ENCODE data around the gene NPHP1. TPM values are rescaled to one million over a fixed set of nuclear protein-coding genes. Genes with fewer than 3 reads are reported as not detected.

Gene NPHP1
- total and polyA plus RNA-seq, 2 donors from 2014 or later: 11.8 to 18.3 TPM

DNA sequence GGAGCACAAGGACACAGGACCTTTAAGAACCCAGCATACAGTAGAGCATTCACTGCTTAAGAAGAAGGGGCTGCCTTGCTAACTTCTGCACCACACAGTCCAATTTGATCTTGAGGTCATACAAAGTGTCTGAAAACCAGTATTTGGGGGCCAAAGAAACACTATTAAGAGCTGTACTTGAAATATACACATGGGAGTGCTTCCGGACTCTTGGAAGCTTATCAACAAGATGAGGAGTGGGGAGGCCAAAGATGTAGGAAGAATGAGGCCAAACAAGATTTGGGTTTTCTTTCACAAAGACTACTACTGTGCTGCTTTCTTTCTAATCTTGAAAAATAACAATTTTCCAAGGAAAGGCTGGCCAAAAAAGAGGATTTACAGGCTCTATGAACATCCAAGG lies 64.4 kb downstream of the NPHP1 start:
- peaks cover 0 to 6% (median 3%) of the 10 kb centered on the region in 3 donors for H3K36me3 ChIP-seq (ENCODE audit: control insufficient read depth in 2 of 3, insufficient read depth in 3 of 3, low read length in 3 of 3)
- TF ChIP-seq CTCF (IDR thresholded peaks at IDR 0.05; ENCODE audit: borderline replicate concordance, extremely low read depth, insufficient read depth): no peak
- H3K4me3 ChIP-seq (ENCODE audit: low read length in 3 of 3): no peak overlapping the region
- no peaks in the 10 kb centered on the region for H3K9me3 ChIP-seq (ENCODE audit: control insufficient read depth in 2 of 3, insufficient read depth in 1 of 3, low read length in 3 of 3)
- H3K27me3 ChIP-seq (ENCODE audit: control insufficient read depth, insufficient read depth, low read length): no peaks in the 10 kb centered on the region
- H3K9ac ChIP-seq (ENCODE audit: low read length in 3 of 3): no peak overlapping the region
- FAIRE-seq: no peak
- H3K4me1 ChIP-seq (ENCODE audit: control insufficient read depth in 2 of 3, insufficient read depth in 2 of 3, low read depth in 1 of 3, low read length in 3 of 3): no peaks in the 10 kb centered on the region
- intact Hi-C loops (cut with DNase I): no loop called here
- no peak overlapping the region for H3K27ac ChIP-seq (ENCODE audit: low read depth in 2 of 2, low read length in 2 of 2)
- DNase-seq: no peak

DNA sequence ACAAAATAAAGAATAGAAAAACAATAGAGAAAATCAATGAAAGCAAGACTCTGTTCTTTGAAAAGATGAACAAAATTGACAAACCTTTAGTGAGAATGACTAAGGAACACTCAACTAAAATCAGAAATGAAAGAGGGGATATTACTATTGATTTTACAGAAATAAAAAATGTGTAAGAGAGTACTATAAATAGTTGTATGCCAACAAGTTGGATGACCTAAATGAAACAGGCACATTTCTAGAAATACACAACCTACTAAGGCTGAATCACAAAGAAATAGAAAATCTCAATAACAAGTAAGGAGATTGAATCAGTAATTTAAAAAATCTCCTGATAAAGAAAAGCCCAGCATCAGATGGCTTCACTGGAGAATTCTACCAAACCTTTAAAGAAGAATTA lies 70.8 kb downstream of the NPHP1 start:
- TF ChIP-seq CTCF (IDR thresholded peaks at IDR 0.05; ENCODE audit: borderline replicate concordance, extremely low read depth, insufficient read depth): no peak
- Histone ChIP-seq H3K9ac (ENCODE audit: low read length in 3 of 3) (no peak overlapping the region), H3K9me3 (ENCODE audit: control insufficient read depth in 2 of 3, insufficient read depth in 1 of 3, low read length in 3 of 3) (no peaks in the 10 kb centered on the region), H3K4me1 (ENCODE audit: control insufficient read depth in 2 of 3, insufficient read depth in 2 of 3, low read depth in 1 of 3, low read length in 3 of 3) (no peaks in the 10 kb centered on the region), H3K27ac (ENCODE audit: low read depth in 2 of 2, low read length in 2 of 2) (no peak overlapping the region), H3K4me3 (ENCODE audit: low read length in 3 of 3) (no peak overlapping the region), H3K36me3 (ENCODE audit: control insufficient read depth in 2 of 3, insufficient read depth in 3 of 3, low read length in 3 of 3) (no peaks in the 10 kb centered on the region), H3K27me3 (ENCODE audit: control insufficient read depth, insufficient read depth, low read length) (no peaks in the 10 kb centered on the region)
- intact Hi-C loops (cut with DNase I): no loop called here
- DNase-seq (no peak), FAIRE-seq (no peak)

GRCh38 chr2:110131166-110131565 lies 73.6 kb downstream of the NPHP1 start:
- no peak overlapping the region for H3K9ac ChIP-seq (ENCODE audit: low read length in 3 of 3)
- peaks cover 0 to 5% (median 0%) of the 10 kb centered on the region in 3 donors for H3K36me3 ChIP-seq (ENCODE audit: control insufficient read depth in 2 of 3, insufficient read depth in 3 of 3, low read length in 3 of 3)
- no peak for TF ChIP-seq CTCF (IDR thresholded peaks at IDR 0.05; ENCODE audit: borderline replicate concordance, extremely low read depth, insufficient read depth)
- H3K4me3 ChIP-seq (ENCODE audit: low read length in 3 of 3): no peak overlapping the region
- DNase-seq: no peak
- intact Hi-C loops (cut with DNase I): no loop called here
- no peaks in the 10 kb centered on the region for H3K27me3 ChIP-seq (ENCODE audit: control insufficient read depth, insufficient read depth, low read length)
- H3K27ac ChIP-seq (ENCODE audit: low read depth in 2 of 2, low read length in 2 of 2): no peak overlapping the region
- H3K9me3 ChIP-seq (ENCODE audit: control insufficient read depth in 2 of 3, insufficient read depth in 1 of 3, low read length in 3 of 3): no peaks in the 10 kb centered on the region
- H3K4me1 ChIP-seq (ENCODE audit: control insufficient read depth in 2 of 3, insufficient read depth in 2 of 3, low read depth in 1 of 3, low read length in 3 of 3): no peaks in the 10 kb centered on the region
- FAIRE-seq: no peak

DNA sequence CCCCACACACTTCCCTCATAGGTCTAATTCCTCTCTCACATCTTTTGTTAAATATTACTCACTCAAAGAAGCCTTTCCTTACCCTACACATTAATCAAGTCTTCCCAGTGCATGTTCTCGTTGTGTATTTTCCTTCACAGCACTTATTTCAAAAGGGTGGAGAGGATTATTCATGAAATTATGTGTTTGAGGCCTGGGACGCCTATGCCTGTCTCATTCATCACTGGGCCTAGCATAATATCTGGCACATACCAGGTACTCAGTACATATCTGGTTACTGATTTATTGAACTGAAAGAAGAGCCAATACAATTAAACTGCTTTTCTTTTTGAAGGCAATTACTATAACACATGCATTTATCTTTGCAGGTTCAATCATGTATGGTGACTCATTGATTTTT lies 74.1 kb downstream of the NPHP1 start:
- H3K9ac ChIP-seq (ENCODE audit: low read length in 3 of 3): no peak overlapping the region
- H3K9me3 ChIP-seq (ENCODE audit: control insufficient read depth in 2 of 3, insufficient read depth in 1 of 3, low read length in 3 of 3): no peaks in the 10 kb centered on the region
- H3K4me1 ChIP-seq (ENCODE audit: control insufficient read depth in 2 of 3, insufficient read depth in 2 of 3, low read depth in 1 of 3, low read length in 3 of 3): no peaks in the 10 kb centered on the region
- peaks cover 0 to 7% (median 0%) of the 10 kb centered on the region in 3 donors for H3K36me3 ChIP-seq (ENCODE audit: control insufficient read depth in 2 of 3, insufficient read depth in 3 of 3, low read length in 3 of 3)
- DNase-seq: no peak
- no peak for FAIRE-seq
- intact Hi-C loops (cut with DNase I): no loop called here
- H3K4me3 ChIP-seq (ENCODE audit: low read length in 3 of 3): no peak overlapping the region
- no peak for TF ChIP-seq CTCF (IDR thresholded peaks at IDR 0.05; ENCODE audit: borderline replicate concordance, extremely low read depth, insufficient read depth)
- H3K27me3 ChIP-seq (ENCODE audit: control insufficient read depth, insufficient read depth, low read length): no peaks in the 10 kb centered on the region
- no peak overlapping the region for H3K27ac ChIP-seq (ENCODE audit: low read depth in 2 of 2, low read length in 2 of 2)
